Neural cell (in vitro differentiated cells): ENCODE results near the gene NECTIN4. TPM values are rescaled to one million over a fixed set of nuclear protein-coding genes. Genes with fewer than 3 reads are reported as not detected.
A peak's percentile ranks its signal among the peaks of the same experiment; 100 is the strongest.
"Not testable (repeated sequence)": the region's sequence is repeated elsewhere in the genome, so short reads cannot be mapped to it uniquely, and the experiment has no call there.

ENCODE experiments used
- H2AFZ ChIP-seq: fragments of 200-600, 300-800 bp; sonication (generic), shearing (Covaris generic); 2 replicates; pipeline ENCODE4 v1.6.0; 2014; ENCODE audit warnings: low read depth, mild to moderate bottlenecking, antibody characterized with exemption, low read length, moderate library complexity
- H3F3A ChIP-seq: fragments of 200-600 bp; shearing (Covaris generic); 2 replicates; pipeline ENCODE4 v1.6.1; 2016; ENCODE audit warnings: mild to moderate bottlenecking, moderate library complexity, mixed read lengths, antibody characterized with exemption, low read length; ENCODE audit not compliant: insufficient read depth, poor library complexity, severe bottlenecking
- H3K27ac ChIP-seq: fragments of 200-600, 300-800 bp; sonication (generic), shearing (Covaris generic); 2 replicates; pipeline ENCODE4 v1.5.1; 2014; ENCODE audit warnings: mild to moderate bottlenecking, low read length, moderate library complexity
- H3K27me3 ChIP-seq: fragments of 300-800, 200-600 bp; sonication (generic), shearing (Covaris generic); 2 replicates; pipeline ENCODE4 v1.6.0; 2014; ENCODE audit warnings: mild to moderate bottlenecking, low read depth, low read length, moderate library complexity; ENCODE audit not compliant: insufficient read depth
- H3K36me3 ChIP-seq: fragments of 300-800, 200-600 bp; sonication (generic), shearing (Covaris generic); 2 replicates; pipeline ENCODE4 v1.5.1; 2014; ENCODE audit warnings: mild to moderate bottlenecking, antibody characterized with exemption, low read length, moderate library complexity; ENCODE audit not compliant: insufficient read depth
- H3K4me2 ChIP-seq: fragments of 300-800, 200-600 bp; sonication (generic), shearing (Covaris generic); 2 replicates; pipeline ENCODE4 v1.6.0; 2014; ENCODE audit warnings: mild to moderate bottlenecking, low read length
- H3K4me3 ChIP-seq: fragments of 300-800, 200-600 bp; sonication (generic), shearing (Covaris generic); 2 replicates; pipeline ENCODE4 v1.5.1; 2014; ENCODE audit warnings: mild to moderate bottlenecking, low read length, moderate library complexity
- H3K79me2 ChIP-seq: fragments of 200-600 bp; shearing (Covaris generic); replicated peaks from 2 replicates; pipeline ENCODE4 v1.6.0; 2014; ENCODE audit warnings: mild to moderate bottlenecking, low read length, moderate library complexity; ENCODE audit not compliant: insufficient read depth
- H3K9ac ChIP-seq: fragments of 300-800, 200-600 bp; sonication (generic), shearing (Covaris generic); 2 replicates; pipeline ENCODE4 v1.6.1; 2016; ENCODE audit warnings: mild to moderate bottlenecking, low read length, mixed read lengths
- H3K9me2 ChIP-seq: fragments of 200-600 bp; shearing (Covaris generic); 2 replicates; pipeline ENCODE4 v1.6.1; 2016; ENCODE audit warnings: mild to moderate bottlenecking, low read length, mixed read lengths; ENCODE audit not compliant: insufficient read depth
- H3K9me3 ChIP-seq: fragments of 200-600, 300-800 bp; sonication (generic), shearing (Covaris generic); 2 replicates; pipeline ENCODE4 v1.6.1; 2016; ENCODE audit warnings: mild to moderate bottlenecking, mixed run types, low read length, moderate library complexity, mixed read lengths
- H4K20me1 ChIP-seq: fragments of 200-600 bp; shearing (Covaris generic); 2 replicates; pipeline ENCODE4 v1.6.1; 2016; ENCODE audit warnings: mild to moderate bottlenecking, mixed run types; ENCODE audit not compliant: insufficient read depth
- CTCF ChIP-seq: fragments of 450-650 bp; IDR thresholded peaks from 2 replicates; pipeline ENCODE4 v1.5.1; 2014; ENCODE audit warnings: antibody characterized with exemption, mild to moderate bottlenecking, moderate library complexity; ENCODE audit not compliant: poor library complexity, severe bottlenecking
- EP300 ChIP-seq: fragments of 450-650 bp; conservative IDR thresholded peaks from 2 replicates; pipeline ENCODE4 v1.6.1; 2014; ENCODE audit warnings: antibody characterized with exemption, mild to moderate bottlenecking, moderate library complexity; ENCODE audit not compliant: poor library complexity, severe bottlenecking
- EZH2 ChIP-seq: fragments of 200-600, 300-800 bp; shearing (Covaris generic), sonication (generic); IDR thresholded peaks from 2 replicates; pipeline ENCODE4 v1.6.1; 2014; ENCODE audit warnings: antibody characterized with exemption, low read length, borderline replicate concordance, mild to moderate bottlenecking; ENCODE audit not compliant: insufficient read depth, poor library complexity, severe bottlenecking
- MXI1 ChIP-seq: fragments of 450-650 bp; conservative IDR thresholded peaks from 2 replicates; pipeline ENCODE4 v1.6.1; 2014; ENCODE audit warnings: antibody characterized with exemption, mild to moderate bottlenecking; ENCODE audit not compliant: poor library complexity, severe bottlenecking
- POLR2AphosphoS5 ChIP-seq: IDR thresholded peaks from 2 replicates; pipeline ENCODE4 v1.6.1; 2012
- RAD21 ChIP-seq: fragments of 450-650 bp; conservative IDR thresholded peaks from 2 replicates; pipeline ENCODE4 v1.6.1; 2014; ENCODE audit warnings: antibody characterized with exemption, mild to moderate bottlenecking, moderate library complexity
- REST ChIP-seq: IDR thresholded peaks from 2 replicates; pipeline ENCODE4 v1.6.1; 2012; ENCODE audit warnings: borderline replicate concordance
- SMC3 ChIP-seq: fragments of 450-650 bp; conservative IDR thresholded peaks from 2 replicates; pipeline ENCODE4 v1.6.1; 2014; ENCODE audit warnings: antibody characterized with exemption, mild to moderate bottlenecking, moderate library complexity; ENCODE audit not compliant: poor library complexity
- TAF1 ChIP-seq: IDR thresholded peaks from 2 replicates; pipeline ENCODE4 v1.6.1; 2012; ENCODE audit warnings: low read depth
- polyA plus RNA-seq: library from polyadenylated mRNA; depleted of rRNA; stranded (reverse); fragments of >200 nt; gene quantifications from 2 replicates; pipeline ENCODE4 v1.2.3, GENCODE V29; 2014

NECTIN4 gene
- polyA plus RNA-seq, 1 donor from 2014 or later, result not detected

- Histone ChIP-seq H3K9me2 (no peaks in the 10 kb centered on the region), H3K9me3 (no peaks in the 10 kb centered on the region), H3K27me3 (no peaks in the 10 kb centered on the region), H3K79me2 (peaks cover 45% of the 10 kb centered on the region), H3F3A (no peaks in the 10 kb centered on the region), H2AFZ (peak within 1 kb of the TSS; percentile 99), H4K20me1 (no peaks in the 10 kb centered on the region), H3K4me2 (peak within 1 kb of the TSS; percentile 97), H3K4me3 (peak within 1 kb of the TSS; percentile 99), H3K36me3 (no peaks in the 10 kb centered on the region), H3K9ac (peak within 1 kb of the TSS; percentile 95), H3K27ac (peak within 1 kb of the TSS; percentile 98)
- TF ChIP-seq MXI1 (peak; percentile 98), SMC3 (peak; percentile 50), TAF1 (peak; percentile 97), EP300 (peak; percentile 58), CTCF (no peak), EZH2 (no peak), REST (peak; percentile 93), RAD21 (peak; percentile 40), POLR2AphosphoS5 (peak; percentile 98)
These were observed 28.6 kb upstream of the NECTIN4 start, which contains the start of the genes NIT1 and PFDN2 for GRCh38 chr1:161117759-161118581. NIT1 (plus strand) TSS chr1:161118105; CDS start chr1:161118177, 72 bp downstream. PFDN2 (minus strand) TSS chr1:161118037; CDS start chr1:161118026, 11 bp downstream.

GRCh38 chr1:161115961-161116360 lies 26.6 kb upstream of the NECTIN4 start:
- not testable (repeated sequence) for H3K36me3 ChIP-seq, H3K4me2 ChIP-seq, H4K20me1 ChIP-seq, H3K9me3 ChIP-seq, H3F3A ChIP-seq, H3K27ac ChIP-seq, H3K27me3 ChIP-seq, H2AFZ ChIP-seq, H3K9ac ChIP-seq, H3K9me2 ChIP-seq
- H3K79me2 ChIP-seq, result peaks cover 60% of the 10 kb centered on the region
- H3K4me3 ChIP-seq, result peak overlapping the region; percentile 99
